Measurements from ENCODE around the gene NUP93.

The NUP93 gene

DNA sequence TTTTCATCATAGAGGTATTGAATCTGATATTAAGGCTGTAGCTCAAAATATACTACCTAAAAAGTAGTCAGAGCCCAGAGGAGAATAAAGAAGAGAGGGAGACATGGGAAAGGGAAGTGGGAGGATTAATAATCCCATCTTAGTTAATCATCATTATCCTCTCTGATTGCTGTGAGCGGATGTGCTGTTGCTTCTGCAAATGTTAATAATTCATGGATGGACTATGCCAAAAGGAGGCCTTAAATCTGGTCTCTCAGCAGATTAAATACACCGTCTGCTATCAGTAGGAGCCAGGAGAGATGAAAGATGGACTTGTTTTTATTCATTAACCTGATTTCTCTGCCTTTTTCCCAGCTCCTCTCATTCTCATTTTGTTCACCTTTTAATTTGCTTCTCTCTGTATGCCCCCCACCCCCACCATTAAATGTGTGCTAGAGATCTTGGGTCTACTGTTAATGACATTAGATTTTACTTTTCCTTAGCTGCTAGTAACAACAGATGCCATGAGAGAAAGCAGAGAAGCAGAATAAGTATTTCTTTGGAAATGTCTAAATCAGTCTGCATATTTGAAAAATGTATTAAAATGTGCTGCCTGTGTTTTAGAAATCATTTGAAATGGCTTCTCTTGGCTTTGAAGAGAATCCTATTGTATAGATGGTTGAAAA lies 44.2 kb downstream of the NUP93 start:
- TF ChIP-seq FOXP2 (optimal IDR thresholded peaks at IDR 0.05; ENCODE audit: borderline replicate concordance, extremely low read depth, extremely low read length, insufficient read depth) (no peak), POLR2AphosphoS5 (IDR thresholded peaks at IDR 0.05; ENCODE audit: low read depth, low read length) (no peak), TAF1 (IDR thresholded peaks at IDR 0.05; ENCODE audit: borderline replicate concordance, insufficient read depth, low read length) (no peak), SIN3A (IDR thresholded peaks at IDR 0.05; ENCODE audit: borderline replicate concordance, insufficient read depth, low read length) (no peak)
- TF ChIP-seq, protein P1, sequence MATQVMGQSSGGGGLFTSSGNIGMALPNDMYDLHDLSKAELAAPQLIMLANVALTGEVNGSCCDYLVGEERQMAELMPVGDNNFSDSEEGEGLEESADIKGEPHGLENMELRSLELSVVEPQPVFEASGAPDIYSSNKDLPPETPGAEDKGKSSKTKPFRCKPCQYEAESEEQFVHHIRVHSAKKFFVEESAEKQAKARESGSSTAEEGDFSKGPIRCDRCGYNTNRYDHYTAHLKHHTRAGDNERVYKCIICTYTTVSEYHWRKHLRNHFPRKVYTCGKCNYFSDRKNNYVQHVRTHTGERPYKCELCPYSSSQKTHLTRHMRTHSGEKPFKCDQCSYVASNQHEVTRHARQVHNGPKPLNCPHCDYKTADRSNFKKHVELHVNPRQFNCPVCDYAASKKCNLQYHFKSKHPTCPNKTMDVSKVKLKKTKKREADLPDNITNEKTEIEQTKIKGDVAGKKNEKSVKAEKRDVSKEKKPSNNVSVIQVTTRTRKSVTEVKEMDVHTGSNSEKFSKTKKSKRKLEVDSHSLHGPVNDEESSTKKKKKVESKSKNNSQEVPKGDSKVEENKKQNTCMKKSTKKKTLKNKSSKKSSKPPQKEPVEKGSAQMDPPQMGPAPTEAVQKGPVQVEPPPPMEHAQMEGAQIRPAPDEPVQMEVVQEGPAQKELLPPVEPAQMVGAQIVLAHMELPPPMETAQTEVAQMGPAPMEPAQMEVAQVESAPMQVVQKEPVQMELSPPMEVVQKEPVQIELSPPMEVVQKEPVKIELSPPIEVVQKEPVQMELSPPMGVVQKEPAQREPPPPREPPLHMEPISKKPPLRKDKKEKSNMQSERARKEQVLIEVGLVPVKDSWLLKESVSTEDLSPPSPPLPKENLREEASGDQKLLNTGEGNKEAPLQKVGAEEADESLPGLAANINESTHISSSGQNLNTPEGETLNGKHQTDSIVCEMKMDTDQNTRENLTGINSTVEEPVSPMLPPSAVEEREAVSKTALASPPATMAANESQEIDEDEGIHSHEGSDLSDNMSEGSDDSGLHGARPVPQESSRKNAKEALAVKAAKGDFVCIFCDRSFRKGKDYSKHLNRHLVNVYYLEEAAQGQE (IDR thresholded peaks at IDR 0.05; ENCODE audit: insufficient read depth in 1 of 2, low read depth in 2 of 2, low read length in 2 of 2), result no peak

DNA sequence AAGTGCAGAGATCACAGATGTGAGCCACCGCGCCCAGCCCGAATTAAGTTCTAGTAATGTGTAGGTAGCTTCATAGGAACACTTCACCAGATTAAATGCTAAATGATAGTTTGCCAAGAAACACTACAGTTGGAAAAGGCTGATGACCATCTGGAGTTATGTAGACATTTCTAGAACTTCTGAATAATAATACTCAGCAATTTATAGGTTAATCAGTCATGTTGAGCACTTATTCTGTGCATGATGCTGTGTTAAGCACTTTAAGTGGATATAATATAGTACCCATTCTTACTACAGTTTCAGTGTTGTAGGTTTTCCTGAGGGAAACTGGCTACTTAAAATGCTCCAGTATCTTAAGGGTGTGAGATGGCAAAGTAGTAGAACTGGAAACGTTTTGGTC lies 45.2 kb downstream of the NUP93 start:
- TF ChIP-seq TAF1 (IDR thresholded peaks at IDR 0.05; ENCODE audit: borderline replicate concordance, insufficient read depth, low read length) (no peak), FOXP2 (optimal IDR thresholded peaks at IDR 0.05; ENCODE audit: borderline replicate concordance, extremely low read depth, extremely low read length, insufficient read depth) (no peak), SIN3A (IDR thresholded peaks at IDR 0.05; ENCODE audit: borderline replicate concordance, insufficient read depth, low read length) (no peak), POLR2AphosphoS5 (IDR thresholded peaks at IDR 0.05; ENCODE audit: low read depth, low read length) (no peak)
- TF ChIP-seq, protein P1 (IDR thresholded peaks at IDR 0.05; ENCODE audit: insufficient read depth in 1 of 2, low read depth in 2 of 2, low read length in 2 of 2), result no peak

DNA sequence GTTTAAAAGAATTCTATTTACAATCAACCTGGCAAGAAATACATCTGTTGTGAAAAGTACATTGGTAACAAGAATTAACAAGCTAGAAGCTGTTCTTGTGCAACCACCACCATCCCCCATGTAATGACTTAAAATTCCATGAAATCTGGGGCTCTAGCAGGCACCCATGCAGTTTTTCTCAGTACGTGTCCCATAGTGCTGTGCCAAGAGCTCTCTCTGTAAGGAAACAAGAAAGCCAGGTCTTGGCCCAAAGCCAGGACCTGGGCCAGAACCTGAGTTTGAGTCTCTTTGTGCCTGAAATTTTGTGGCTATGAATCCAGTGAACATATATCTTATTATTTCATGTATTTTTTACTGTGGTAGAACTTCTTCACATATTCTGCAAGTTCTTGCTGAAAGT lies 46.6 kb downstream of the NUP93 start:
- TF ChIP-seq, protein P1 (IDR thresholded peaks at IDR 0.05; ENCODE audit: insufficient read depth in 1 of 2, low read depth in 2 of 2, low read length in 2 of 2), result no peak
- no peak for TF ChIP-seq TAF1 (IDR thresholded peaks at IDR 0.05; ENCODE audit: borderline replicate concordance, insufficient read depth, low read length)
- TF ChIP-seq SIN3A (IDR thresholded peaks at IDR 0.05; ENCODE audit: borderline replicate concordance, insufficient read depth, low read length), result no peak
- no peak for TF ChIP-seq POLR2AphosphoS5 (IDR thresholded peaks at IDR 0.05; ENCODE audit: low read depth, low read length)
- no peak for TF ChIP-seq FOXP2 (optimal IDR thresholded peaks at IDR 0.05; ENCODE audit: borderline replicate concordance, extremely low read depth, extremely low read length, insufficient read depth)

DNA sequence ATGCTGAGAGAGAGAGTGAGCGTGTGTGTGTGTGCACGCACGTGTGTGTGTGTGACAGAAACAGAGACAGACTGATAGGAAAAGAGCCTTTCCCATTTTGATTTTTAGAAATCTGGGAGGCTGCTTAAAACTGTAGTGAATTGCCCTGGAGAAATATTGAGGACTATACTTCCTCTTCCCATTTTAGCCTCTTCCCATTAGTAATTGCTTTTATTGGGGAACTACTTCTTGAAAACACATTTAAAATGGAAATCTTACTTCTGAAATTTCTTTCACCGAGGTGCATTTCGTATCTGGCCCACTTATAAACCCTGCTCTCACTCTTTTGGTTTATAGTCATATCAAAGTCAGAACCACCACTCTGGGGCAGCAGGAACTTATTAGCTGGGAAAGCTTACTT lies 47.1 kb downstream of the NUP93 start:
- TF ChIP-seq SIN3A (IDR thresholded peaks at IDR 0.05; ENCODE audit: borderline replicate concordance, insufficient read depth, low read length) (no peak), FOXP2 (optimal IDR thresholded peaks at IDR 0.05; ENCODE audit: borderline replicate concordance, extremely low read depth, extremely low read length, insufficient read depth) (no peak), POLR2AphosphoS5 (IDR thresholded peaks at IDR 0.05; ENCODE audit: low read depth, low read length) (no peak), TAF1 (IDR thresholded peaks at IDR 0.05; ENCODE audit: borderline replicate concordance, insufficient read depth, low read length) (no peak)
- TF ChIP-seq, protein P1 (IDR thresholded peaks at IDR 0.05; ENCODE audit: insufficient read depth in 1 of 2, low read depth in 2 of 2, low read length in 2 of 2), result no peak

Data from PFSK-1 (cell line).